Measurements from ENCODE around the gene FBXO44.

Gene FBXO44

DNA sequence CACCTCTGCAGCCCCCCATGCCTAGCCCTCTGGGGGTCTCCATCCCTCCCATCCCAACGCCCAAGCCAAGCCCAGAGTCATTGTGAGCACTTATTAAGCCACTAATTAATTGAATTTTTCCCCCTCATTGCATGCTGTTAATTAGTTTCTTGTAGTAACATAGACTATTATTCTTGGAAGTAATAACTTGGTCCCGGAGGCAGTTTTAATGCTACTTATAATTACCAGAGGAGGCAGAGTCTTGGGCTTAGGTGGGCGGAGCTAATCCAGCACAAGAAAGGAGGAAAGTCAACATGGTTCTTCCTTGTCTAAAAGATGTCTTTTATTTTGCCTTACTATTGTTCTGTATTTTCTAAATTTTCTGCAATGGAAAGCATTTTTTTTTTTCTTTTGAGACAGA is 28.1 kb upstream of the FBXO44 start:
- H3K27ac ChIP-seq, result no peak overlapping the region
- TF ChIP-seq, protein P1, sequence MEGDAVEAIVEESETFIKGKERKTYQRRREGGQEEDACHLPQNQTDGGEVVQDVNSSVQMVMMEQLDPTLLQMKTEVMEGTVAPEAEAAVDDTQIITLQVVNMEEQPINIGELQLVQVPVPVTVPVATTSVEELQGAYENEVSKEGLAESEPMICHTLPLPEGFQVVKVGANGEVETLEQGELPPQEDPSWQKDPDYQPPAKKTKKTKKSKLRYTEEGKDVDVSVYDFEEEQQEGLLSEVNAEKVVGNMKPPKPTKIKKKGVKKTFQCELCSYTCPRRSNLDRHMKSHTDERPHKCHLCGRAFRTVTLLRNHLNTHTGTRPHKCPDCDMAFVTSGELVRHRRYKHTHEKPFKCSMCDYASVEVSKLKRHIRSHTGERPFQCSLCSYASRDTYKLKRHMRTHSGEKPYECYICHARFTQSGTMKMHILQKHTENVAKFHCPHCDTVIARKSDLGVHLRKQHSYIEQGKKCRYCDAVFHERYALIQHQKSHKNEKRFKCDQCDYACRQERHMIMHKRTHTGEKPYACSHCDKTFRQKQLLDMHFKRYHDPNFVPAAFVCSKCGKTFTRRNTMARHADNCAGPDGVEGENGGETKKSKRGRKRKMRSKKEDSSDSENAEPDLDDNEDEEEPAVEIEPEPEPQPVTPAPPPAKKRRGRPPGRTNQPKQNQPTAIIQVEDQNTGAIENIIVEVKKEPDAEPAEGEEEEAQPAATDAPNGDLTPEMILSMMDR (conservative IDR thresholded peaks at IDR 0.05), result no peak

DNA sequence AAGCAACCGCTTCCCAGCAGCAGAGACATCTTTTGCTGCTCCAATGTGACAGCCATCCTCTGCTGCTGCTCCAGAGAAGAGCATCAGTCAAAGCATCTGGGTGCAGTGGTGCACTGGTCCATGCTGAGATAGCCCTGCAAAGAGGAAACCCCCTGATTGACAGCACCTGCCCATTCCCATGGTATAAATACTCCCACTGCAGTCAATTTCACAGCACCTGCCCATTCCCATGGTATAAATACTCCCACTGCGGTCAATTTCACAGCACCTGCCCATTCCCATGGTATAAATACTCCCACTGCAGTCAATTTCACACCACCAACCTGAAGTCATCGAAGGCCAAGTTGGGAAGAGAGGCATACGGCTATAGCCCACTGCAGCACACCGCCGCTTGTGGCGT is 25.9 kb upstream of the FBXO44 start:
- TF ChIP-seq, protein P1 (conservative IDR thresholded peaks at IDR 0.05), result no peak
- H3K27ac ChIP-seq, result no peak overlapping the region

DNA sequence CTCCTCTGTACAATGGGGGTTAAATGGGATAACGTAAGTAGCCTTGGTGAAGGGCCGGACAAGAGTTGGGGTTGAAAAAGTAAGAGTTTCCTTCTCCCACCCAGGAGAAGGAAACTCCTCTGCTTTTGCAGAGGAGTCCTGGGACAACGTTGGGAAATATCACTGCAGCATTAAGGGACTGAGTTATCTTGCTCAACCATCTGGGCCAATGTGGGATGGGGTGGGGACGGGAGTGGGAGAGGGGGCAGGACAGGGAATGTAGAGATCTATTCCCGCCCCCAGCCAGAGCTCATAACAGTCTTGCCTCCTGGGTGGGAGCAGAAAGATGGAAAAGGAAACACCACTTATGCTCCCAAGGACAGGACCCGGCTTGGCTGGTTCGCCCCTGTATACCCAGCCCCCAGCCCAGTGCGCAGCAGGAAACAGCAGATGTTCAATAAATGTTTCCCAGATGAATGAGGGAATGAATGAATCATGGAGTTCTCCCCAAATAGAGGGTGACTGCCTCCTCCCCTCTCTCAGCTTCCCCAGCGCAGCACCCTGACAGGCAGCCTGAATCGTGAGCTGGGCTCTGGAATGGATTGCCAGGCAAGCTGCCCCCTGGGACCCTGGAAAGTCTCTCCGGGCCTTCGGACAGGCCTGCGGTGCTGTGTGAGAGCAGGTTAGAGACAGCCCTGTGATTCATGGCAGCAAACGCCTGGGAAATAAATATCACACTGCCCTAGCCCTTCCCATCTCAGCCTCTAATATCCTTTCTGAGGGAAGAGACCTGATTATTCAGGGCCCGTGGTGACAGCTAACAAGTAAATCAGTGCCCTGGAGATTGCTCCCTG is 25.3 kb upstream of the FBXO44 start:
- TF ChIP-seq, protein P1 (conservative IDR thresholded peaks at IDR 0.05), result no peak
- H3K27ac ChIP-seq, result no peak overlapping the region

DNA sequence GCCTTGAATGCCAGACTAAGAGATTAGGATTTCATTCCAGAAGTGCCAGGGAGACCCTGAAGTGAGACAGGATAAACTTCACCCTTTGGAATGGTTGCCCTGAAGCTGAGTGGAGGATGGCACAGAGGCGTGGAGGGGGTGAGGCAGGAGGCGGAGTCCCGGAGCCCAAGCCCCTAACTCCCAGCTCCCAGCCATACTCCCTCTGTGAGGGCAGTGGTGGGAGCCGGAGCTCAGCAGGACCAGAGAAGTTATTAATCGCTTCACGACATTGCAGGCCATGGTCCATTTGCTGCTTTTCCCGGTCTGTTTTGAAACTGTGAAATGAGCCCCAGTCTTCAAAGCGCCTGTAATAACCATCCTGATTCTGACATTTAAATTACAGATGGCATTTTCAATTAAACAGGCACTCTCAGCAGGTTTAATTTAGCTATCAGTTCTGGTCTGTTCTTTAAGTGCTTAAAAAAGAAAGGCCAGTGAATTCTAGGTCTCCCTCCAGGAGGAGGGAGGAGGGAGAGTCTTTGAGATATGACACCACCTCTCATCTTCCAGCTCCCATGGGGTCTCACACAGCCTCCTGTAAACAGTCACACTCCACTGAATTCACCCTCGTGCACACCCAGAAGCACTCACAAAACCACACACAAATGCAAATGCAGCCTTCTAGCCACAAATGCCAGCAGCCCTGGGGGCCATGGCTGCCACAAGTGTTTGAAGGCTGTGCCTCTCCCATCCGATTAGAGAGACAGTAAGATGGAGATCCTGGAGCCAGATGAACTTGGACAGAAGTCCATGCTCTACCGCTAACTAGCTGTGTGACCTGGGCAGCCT is 20.1 kb upstream of the FBXO44 start:
- TF ChIP-seq, protein P1 (conservative IDR thresholded peaks at IDR 0.05), result no peak
- H3K27ac ChIP-seq, result no peak overlapping the region

DNA sequence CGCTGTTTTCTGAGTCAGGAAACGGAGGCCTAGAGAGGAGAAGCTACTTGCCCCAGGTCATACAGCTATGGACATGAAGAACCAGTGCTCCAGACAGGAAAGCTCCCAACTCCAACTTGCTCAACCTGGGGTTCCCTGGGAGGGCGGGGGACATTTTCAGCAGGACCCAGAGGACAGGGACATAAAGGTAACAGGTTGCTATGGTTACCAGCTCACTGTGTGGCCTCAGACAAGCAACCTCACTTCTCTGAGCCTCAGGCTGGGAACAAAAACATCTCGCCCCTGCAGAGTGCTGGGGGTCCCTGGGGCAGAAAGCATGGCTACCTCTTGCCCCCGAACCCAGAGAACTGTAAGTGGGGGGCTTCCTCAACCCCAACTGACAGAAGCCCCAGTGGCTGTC is 16.6 kb upstream of the FBXO44 start:
- no peak overlapping the region for H3K27ac ChIP-seq
- TF ChIP-seq, protein P1 (conservative IDR thresholded peaks at IDR 0.05), result no peak

DNA sequence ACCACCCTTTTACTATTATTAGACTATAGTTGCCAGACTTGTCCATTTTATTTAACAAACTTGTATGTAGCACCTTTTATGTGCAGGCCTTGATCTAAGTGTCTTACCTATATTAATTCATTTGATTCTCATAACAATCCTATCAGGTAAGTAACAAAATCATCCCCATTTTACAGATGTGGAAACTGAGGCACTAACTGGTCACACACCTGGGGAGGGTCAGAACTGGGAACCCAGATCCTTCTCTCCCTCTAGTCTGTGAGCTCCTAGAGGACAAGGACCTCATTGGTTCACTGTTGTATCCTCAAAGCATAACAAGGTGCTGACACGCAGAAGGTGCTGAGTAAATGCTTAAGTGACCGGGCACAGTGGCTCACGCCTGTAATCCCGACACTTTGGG is 15.3 kb upstream of the FBXO44 start:
- H3K27ac ChIP-seq, result no peak overlapping the region
- TF ChIP-seq, protein P1 (conservative IDR thresholded peaks at IDR 0.05), result no peak

DNA sequence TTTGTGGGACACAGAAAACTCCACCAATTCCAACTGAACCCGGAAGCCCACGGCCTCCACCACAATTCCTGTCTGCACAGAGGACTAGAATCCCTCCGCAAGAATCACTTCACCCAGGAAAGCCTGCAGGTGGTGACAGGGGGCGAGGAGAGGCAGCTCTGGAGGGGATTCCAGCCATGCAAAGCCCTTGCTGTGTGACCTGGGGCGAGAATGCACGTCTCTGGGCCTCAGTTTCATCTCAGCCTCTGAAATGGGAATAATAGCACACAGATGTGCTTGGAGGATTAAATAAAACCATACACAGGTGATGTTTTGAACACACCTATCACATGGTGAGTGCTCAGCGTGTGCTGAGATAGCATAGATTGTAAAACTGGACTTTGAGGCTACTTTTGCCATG is 14.6 kb upstream of the FBXO44 start:
- no peak overlapping the region for H3K27ac ChIP-seq

More for the DNA sequence above, 14.6 kb upstream of the FBXO44 start:
- TF ChIP-seq, protein P1 (conservative IDR thresholded peaks at IDR 0.05), result no peak
